GM11168 (cell line): ENCODE measurements around the gene ZNF641.
"Not testable (repeated sequence)": the region's sequence is repeated elsewhere in the genome, so short reads cannot be mapped to it uniquely, and the experiment has no call there.

Experiments
- in situ Hi-C: fragments of 300-500 bp; cut with MboI; formaldehyde crosslinking; loops from one replicate; pipeline ENCODE4 v1.12.0; 2022; ENCODE audit warnings: low sequenced_read_pairs; ENCODE audit not compliant: unreplicated experiment

Gene ZNF641

GRCh38 chr12:48336061-48336460 is 14.7 kb downstream of the ZNF641 start:
- in situ Hi-C loops: no loop called here

DNA sequence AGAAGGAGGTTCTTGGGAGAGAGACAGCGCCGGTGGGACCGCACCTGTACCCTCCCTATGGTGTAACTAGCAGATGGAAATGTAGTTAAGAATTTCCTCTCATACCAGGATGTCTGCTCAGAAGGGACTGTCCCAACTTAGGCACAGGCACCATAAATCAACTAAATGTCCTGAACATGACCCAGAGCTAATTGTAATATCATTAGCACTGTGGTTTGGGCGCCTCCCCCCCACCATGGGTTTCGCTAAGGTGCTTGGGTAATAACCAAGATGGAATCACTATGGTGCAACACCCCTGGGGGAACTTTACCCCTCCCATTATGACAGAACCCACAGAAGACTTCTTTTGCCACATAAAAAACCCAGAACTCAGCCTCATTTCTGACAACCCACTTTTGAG is 15.9 kb downstream of the ZNF641 start:
- in situ Hi-C loops: no loop called here

DNA sequence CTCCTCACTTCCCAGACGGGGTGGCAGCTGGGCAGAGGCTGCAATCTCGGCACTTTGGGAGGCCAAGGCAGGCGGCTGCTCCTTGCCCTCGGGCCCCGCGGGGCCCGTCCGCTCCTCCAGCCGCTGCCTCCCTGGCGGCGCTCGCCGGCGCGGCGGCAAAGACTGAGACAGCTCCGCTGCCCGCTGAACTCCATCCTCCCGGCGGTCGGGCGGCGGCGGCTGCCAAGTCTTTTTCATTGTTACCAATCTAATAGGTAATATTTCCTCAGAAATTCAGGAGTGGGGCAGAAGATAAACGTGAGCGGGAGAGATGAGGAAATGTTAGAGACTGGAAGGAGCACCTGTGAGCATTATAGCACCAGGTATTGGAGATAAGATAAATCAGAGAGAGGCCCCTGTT is 17.0 kb downstream of the ZNF641 start:
- in situ Hi-C loops: not testable (repeated sequence)

- in situ Hi-C loops: no loop called here
Measured at GRCh38 chr12:48331399-48331798, 19.3 kb downstream of the ZNF641 start.

DNA sequence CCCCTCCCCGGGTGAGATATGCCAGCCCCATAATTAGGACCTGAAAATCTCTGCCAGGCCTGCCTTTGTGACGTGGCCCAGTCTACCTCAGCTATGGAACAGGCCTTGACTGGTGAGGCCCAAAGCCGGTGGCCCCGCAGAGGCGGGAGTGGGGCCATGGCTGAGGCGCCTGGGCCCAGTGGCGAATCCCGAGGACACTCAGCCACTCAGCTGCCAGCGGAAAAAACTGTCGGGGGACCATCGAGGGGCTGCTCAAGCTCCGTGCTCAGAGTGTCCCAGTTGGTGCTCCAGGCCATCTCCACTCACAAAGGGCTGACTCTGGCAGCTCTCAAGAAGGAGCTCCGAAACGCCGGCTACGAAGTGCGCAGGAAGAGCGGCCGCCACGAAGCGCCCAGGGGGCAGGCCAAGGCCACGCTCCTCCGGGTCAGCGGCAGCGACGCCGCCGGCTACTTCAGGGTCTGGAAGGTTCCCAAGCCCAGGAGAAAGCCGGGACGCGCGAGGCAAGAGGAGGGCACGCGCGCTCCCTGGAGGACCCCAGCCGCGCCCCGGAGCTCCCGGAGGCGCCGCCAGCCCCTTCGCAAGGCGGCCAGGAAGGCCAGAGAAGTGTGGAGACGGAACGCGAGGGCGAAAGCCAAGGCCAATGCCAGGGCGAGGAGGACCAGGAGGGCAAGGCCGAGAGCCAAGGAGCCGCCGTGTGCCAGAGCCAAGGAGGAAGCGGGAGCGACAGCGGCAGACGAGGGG is 21.4 kb downstream of the ZNF641 start:
- in situ Hi-C loops: no loop called here

DNA sequence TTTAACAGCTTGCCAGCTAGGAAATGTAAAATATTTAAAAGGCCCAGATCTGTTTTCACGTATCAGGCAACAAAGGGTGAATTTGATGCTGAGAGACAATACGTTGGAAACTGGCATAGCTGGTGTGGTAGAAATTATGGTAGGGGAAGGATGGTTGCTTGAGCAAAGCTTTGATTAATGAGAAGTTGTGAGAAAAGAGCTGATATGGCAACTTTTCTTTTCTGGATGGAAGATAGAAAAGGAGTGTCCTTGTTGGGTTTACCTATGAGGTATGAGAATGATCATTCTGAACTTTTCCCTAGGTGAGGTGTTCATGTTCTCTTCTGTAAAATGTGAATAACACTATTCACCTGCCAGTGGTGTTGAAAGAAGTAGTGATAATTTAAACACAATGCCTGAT is 34.2 kb downstream of the ZNF641 start:
- in situ Hi-C loops: no loop called here

- in situ Hi-C loops: no loop called here
Measured at GRCh38 chr12:48311313-48311712, 39.4 kb downstream of the ZNF641 start.

- in situ Hi-C loops: no loop called here
Measured at GRCh38 chr12:48307269-48307668, 43.5 kb downstream of the ZNF641 start.

- in situ Hi-C loops: no loop called here
Measured at GRCh38 chr12:48305190-48305589, 45.5 kb downstream of the ZNF641 start.

DNA sequence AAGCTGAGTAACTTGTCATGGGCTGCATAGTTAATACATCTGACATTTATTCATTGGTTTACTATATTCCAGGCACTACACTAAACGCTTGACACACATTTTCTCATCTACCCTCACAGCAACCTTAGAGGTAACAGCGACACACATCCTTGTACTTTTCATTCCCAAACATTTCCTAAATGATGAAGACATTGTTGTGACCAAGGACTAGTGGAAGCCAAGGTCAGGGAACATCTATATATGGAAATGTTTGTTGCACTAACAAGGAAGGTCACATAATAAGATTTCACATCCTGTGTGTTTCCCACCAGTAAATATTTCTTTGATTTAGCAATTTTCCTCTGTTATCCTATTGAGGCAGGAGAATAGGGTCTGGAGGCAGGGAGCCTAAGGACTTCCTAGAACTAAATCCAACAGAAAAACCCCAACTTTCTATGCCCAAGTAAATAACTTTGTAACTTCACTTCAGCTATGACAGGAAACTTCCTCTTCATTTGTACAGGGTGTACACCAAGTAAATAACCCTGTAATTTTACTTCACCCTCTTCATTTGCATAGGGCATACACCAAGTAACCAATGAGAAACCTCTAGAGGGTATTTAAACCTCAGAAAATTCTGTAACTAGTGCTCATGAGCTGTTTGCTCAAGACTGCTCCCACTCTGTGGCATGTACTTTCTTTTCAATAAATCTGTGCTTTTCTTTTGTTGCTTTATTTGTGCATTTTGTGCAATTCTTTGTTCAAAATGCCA is 48.4 kb downstream of the ZNF641 start:
- in situ Hi-C loops: no loop called here

- in situ Hi-C loops: no loop called here
Measured at GRCh38 chr12:48300774-48301173, 49.9 kb downstream of the ZNF641 start.

GRCh38 chr12:48296586-48297282 is 54.0 kb downstream of the ZNF641 start:
- in situ Hi-C loops: no loop called here

DNA sequence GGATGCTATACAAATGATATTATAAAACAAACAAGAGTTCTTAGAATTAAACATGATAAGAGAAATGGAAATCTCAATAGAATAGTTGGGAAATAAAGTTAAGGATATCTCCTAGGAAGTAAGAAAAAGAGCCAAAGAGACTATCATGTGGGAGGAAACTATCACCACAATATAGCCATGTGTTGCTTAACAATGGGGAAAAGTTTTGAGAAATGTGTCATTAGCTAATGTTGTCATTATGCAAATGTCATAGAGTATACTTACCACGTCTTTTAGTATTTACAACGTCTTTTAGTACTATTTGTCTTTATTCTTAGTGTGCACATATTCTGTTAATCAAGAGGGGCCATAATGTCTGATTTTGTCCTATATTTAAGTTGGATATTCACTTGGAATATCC is 58.7 kb downstream of the ZNF641 start:
- in situ Hi-C loops: no loop called here

DNA sequence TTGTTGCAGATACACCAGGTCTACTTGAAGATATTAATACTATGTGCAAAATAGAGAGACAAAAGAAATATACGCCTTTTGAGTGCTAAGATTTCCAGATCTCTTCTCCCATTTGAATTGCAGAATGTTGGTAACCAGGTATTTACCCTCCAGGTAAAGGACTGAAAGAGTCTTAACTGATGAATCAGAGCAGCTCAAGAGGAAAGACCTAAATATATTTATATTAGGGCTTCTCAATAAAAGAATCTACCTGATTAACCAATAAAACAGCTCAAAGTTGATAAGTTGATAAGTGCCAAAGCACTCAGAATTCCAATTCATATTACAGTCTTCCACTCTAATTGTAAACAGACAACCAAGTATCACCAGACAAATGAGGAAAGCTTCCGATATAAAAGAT is 59.2 kb downstream of the ZNF641 start:
- in situ Hi-C loops: no loop called here

GRCh38 chr12:48288387-48289268 is 62.1 kb downstream of the ZNF641 start:
- in situ Hi-C loops: no loop called here
